ENCODE measurements around the gene COIL.
"Not testable (repeated sequence)": the region's sequence is repeated elsewhere in the genome, so short reads cannot be mapped to it uniquely, and the experiment has no call there.

COIL gene

DNA sequence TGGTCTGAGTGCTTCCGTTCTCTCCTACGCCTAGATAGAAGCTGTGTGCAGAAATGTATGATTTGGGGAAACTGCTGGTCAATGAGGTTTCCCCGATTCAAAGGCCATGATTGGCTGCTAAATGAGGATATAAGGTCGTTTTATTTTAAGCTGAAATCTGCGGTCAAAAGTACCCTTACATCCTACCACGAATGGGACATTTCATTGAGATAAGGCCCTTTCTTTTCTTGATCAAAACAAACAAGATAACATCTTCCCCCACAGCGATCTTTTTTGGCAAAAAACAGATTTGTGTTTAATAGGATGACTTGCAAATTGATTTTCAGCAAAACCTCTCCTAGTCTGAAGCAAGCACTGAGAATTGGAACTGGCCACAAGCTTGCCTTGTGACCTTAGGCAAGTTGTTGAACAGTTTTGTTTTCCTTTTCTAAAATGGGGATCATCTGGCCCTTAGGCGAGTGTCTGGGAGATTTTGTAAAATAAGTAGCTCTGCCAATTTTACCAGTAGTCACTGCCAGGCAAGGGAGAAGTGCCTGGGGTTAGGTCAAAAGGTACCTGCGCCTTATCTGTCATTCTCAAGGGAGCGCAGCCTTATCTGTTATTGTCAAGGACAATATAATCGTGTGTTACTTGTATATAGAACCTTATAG is 17.7 kb upstream of the COIL start:
- peak; percentile 21 for DNase-seq

DNA sequence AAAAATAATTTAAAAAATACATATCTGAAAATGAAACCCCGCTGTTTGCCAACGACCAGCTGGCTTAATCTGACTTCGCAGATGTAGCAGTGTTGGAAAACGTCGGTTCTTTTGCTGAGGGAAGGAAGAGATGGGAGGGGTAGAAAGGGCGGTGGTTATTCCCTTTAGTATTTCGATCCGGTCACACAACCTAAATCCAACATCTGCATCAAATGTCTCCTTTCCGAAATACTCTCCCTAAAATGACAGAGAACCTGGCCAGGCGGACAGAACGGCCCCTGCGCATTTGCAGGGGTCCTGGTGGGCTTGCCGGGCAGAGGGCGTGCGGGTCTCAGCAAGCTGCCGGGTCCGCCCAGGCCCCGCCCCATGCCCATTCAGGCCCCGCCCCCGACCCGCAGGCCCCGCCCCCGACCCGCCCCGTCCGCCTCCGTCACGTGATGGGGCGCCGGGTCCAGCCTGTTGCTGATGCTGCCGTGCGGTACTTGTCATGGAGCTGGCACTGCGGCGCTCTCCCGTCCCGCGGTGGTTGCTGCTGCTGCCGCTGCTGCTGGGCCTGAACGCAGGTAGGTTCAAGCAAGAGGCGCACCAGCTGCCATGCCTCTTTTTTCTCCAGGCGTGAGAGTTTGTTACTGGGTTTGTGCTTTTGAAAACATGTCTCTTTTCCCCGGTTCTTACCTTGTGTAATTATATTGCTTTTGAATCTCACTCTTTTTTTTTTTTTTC is 17.0 kb upstream of the COIL start, which contains the start of gene SCPEP1:
TSS of gene SCPEP1 (plus strand) at position 459 of the 723 bp plus-strand sequence. CDS start at position 488, 29 bp downstream.
- peak; percentile 88 for DNase-seq

DNA sequence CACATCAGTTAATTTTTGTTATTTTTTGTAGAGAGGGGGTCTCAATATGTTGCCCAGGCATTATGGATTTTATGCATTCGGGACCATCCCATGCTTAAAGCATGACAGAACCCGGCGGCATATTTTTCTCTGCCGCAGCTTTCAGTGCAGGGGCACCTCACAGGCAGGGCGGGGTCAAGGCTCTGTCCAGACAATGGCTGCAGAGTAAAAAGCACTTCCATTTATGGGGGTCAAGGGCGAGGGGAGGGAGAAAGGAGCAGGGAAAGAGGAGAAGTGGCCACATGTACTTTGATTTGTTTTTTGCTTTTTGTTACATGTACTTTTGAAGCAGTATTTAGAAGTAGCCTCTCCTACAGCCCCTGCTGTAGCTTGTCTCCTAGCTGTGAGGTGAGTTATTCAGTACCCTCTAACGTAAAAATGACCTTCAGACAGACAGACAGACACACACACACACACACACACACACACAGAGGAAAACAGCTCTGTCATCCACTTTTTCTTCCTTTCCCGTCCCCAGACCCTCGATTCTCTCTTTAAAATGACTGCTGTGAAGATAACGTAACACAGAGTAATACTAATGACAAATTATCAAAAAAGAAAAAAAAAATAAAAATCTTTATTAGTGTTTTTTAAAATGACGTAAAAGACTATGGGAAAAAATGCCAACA is 16.2 kb upstream of the COIL start:
- no peak for DNase-seq

DNA sequence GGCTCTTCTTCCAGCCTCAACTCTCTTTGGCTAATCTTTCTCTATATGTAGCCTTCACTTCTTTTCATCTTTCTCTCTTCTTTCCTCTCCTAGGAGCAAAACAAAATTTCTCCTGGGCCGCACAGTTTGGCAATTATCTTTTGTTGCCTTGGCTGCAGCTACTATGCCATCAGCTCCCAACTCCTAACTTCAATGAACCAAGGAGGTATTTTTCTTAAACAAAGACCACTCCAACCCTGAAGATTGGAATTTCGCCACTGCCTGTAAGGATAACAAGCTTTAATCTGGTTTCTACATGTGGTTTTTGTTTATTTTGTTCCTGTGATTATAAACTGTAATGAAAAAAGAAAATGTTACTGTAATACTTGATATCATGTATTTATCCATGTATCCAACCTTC is 14.8 kb upstream of the COIL start:
- DNase-seq = no peak

DNA sequence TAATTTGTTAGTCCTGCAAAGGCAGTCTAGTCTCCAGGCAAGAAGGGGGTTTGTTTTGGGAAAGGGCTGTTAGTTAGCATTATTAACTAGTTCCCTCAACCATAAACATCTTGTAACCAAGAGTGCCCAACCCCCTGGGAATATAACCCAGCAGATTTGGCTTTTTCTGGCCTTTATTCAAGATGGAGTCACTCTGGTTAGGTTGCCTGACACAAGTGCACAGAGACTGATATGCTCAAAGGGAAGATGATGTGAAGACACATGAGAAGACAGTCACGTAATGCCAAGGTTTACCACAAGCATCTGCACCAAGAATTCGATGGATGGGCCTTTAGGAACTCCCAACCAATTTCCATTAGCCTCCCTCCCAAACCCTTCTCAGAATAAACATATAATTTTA is 13.2 kb upstream of the COIL start:
- no peak for DNase-seq

DNA sequence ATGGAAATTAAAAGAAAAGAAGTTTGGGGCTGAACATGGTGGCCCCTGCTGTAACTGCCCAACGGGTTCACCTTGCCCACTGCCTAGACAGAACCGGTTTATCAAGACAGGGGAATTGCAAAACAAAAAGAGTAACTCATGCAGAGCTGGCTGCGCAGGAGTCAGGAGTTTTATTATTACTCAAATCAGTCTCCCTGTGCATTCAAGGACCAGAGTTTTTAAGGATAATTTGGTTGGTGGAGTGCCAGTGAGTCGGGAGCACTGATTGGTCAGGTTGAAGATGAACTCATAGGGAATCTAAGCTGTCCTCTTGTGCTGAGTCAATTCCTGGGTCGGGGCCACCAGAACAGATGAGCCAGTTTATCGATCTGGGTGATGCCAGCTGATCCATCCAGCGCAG is 12.7 kb upstream of the COIL start:
- no peak for DNase-seq

DNA sequence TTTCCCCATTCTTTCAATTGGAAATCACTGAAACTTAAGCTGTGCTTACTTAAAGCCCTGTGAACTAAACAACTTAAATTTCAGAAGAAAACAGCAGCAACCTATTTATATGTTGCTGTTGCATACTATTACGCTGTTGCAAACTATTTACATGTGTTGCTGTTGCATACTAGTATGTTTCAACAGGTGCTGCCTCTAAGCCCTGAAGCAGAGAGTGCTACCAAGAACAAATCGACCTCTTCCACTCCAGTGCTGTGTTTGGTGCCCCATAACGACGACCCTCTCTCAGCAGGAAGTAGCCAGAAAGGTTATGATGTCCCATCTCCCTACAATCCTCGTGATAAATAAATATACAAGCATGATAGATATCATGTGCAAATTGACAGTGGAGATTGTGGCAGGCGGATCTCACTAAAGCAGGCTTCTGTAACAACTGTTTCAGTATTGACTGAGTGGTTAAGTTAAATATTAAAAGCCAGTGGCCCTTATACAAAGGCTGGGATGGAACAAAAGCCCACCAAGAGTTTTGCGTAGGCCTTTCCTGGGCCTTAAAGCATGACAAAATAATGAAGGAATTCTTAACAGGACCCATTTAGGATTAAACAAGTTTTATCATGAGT is 11.4 kb upstream of the COIL start:
- no peak for DNase-seq

DNA sequence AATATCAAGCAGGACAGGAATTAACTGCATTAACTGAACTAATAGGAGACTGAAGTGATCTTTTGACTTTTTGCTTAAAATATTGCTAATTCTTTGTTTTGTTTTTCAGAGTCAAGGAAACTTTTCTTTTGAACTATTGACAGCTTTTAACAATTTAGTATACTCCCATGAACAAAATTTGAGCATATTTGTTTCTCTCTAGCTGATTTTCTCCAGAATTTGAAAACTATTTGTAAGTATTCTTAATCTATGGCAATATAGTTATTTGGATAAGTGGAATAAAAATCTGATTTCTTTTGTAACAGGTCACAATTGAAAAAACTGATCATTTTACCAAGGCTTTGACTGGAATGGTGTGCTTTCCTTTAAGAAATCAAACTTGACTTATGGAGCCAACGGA is 10.1 kb upstream of the COIL start:
- no peak for DNase-seq

DNA sequence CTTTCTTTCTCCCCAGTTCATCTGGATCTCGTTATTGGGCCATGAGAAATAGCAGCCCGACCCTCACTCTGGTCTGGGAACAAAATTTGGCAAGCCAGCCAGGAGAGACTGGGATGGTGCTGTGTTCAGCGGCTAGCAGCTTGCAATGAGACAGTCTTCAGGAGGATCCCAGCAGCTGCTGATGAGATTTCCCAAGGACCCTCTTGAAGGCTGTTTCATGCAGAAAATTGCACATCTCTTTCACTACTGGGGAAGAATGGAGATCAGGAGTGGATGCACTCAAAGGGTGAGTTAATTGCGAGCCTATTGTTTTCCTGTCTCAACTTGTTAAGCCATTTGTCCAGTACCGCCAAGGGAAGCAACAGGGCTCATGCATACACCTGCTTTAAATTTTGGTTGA is 5.5 kb upstream of the COIL start:
- DNase-seq = no peak

DNA sequence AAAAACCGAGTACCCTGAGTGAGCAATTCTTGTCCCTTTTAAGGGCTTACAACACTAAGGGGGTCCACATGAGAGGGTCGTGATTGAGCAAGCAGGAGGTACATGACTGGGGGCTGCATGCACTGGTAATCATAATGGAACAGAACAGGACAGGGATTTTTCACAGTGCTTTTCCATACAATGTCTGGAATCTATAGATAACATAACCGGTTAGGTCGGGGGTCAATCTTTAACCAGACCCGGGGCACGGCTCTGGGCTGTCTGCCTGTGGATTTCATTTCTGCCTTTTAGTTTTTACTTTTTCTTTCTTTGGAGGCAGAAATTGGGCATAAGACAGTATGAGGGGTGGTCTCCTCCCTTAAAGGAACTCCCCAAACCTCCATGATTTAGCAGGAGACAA is 4.8 kb upstream of the COIL start:
- DNase-seq = not testable (repeated sequence)

DNA sequence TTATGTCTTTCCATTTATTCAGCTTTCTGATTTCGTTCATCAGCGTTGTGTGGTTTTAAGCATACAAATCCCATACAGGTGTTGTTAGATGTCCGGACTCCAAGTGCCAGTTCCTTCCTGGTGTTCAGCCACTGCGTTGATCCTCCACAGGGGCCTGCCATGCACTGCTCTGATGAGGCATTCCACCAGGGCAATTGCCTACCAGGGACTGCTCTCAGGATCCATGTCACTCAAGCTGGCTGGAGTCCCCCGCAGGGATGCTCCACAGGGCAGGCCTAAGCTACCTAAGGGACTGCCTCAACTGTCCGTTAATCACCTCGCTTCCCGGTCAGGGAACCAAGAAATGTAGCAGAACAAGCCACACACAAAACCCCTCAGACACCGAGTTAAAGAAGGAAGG is 4.4 kb upstream of the COIL start:
- DNase-seq = not testable (repeated sequence)

DNA sequence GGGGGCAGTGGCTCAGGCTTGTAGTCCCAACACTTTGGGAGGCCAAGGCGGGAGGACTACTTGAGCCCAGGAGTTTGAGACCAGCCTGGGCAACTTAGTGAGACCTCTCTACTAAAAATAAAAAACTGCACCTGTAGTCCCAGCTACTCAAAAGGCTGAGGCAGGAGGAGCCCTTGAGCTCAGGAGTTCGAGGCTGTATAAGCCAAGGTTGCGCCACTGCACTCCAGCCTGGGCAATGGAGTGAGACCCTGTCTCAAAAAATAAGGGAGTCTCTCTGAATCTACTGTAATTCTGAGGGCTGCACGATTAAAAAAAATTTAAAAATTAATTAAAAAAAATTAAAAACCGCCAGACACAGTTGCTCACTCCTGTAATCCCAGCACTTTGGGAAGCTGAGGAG is 3.9 kb downstream of the COIL start:
- DNase-seq = no peak

DNA sequence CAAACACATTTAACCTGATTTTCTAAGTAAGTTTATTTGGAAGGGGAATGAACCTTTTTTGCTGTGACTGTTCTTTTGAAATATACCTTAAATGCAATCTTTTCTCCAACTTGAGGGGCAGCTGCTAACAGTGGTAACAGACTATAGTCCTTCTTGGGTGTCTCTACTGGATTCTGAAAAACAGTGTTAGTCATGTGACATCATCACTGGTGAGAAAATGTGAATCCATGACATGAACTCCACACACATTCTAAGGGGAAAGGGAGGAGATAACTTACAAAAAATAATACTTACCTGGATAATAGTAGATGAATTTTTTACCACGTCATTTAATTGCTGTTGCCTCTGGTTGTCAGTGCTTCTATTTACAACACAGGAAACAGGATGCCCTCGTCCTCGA is 11.3 kb downstream of the COIL start:
- no peak for DNase-seq

DNA sequence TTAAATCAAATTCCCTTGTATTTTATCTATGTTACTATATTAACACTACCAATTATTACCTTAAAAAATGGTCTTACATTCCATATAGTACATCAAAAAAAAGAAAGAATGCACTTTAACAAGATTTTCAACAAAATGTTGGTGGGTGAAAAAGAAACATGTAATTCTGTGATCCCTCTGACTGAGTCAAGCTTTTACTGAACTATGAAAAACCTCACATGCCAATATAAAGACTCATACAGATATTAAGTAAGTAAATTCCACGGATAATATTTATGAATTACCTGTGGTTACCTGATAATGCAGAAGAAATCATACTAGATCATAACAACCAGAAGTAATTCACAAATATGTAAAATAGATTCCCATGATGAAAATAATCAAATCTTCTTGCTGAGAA is 12.4 kb downstream of the COIL start:
- DNase-seq = no peak

DNA sequence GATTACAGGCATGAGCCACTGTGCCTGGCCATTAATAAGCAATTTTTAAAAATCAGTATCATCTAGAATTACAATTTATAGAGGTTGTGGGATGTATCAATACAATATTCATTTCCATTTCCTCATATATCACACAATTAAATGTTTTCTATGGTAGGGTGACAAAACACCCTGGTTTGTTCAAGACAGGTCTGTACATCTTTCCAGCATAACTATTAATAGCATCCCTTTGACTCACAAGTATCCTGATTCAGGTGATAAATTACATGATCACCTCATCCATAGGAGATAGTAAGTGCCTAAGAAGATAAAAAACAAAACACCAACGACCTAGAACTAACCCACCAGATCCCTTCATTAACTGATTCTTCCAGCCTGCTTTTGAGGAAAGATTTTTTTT is 13.1 kb downstream of the COIL start:
- DNase-seq = no peak

DNA sequence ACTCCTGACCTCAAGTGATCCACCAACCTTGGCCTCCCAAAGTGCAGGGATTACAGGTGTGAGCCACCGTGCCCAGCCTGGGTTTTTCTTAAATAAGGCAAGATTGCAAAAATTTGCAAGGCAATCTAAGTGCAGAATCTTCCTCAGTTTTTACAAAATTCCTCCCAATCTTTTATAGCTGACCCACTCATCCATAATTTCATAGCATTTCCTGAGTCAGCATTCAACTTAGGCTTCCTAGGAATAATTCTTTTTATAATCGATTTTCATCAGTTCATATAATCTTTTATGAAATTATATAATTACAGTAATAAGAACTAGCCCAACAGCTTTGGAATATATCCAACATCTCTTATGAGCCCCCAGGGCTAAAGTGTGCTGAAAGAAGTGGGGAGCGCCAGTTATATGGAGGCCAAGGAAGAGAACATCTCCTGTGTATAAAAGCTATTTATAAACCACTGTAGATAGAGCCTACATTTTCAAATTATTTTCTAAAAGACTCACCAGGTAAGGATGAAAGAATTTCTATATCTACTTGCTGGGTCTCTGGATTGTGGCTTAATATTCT is 14.8 kb downstream of the COIL start:
- DNase-seq = no peak

DNA sequence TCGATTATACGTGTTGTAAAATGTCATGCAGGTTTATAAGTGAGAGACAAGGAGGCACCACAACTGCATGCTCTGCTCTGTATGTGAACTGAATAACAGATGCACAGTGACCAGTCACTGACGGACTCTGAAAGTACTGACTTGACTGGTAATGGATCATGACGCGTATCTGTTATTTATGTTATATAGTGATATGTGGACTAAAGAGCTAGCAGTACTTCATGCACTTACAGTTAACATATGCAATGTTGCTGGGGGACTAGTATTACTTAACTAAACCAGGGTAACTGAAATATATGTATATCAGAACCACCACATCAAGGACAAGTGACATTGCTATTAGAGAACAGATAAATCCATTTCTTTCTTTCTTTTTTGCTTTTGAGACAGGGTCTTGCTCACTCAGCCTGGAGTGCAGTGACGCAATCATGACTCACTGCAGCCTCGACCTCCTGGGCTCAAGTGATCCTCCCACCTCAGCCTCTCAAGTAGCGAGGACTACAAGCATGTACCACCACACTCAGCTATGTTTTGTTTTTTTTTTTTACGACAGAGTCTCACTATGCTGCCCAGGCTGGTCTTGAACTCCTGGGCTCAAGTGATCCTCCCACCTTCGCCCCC is 17.2 kb downstream of the COIL start:
- no peak for DNase-seq

DNA sequence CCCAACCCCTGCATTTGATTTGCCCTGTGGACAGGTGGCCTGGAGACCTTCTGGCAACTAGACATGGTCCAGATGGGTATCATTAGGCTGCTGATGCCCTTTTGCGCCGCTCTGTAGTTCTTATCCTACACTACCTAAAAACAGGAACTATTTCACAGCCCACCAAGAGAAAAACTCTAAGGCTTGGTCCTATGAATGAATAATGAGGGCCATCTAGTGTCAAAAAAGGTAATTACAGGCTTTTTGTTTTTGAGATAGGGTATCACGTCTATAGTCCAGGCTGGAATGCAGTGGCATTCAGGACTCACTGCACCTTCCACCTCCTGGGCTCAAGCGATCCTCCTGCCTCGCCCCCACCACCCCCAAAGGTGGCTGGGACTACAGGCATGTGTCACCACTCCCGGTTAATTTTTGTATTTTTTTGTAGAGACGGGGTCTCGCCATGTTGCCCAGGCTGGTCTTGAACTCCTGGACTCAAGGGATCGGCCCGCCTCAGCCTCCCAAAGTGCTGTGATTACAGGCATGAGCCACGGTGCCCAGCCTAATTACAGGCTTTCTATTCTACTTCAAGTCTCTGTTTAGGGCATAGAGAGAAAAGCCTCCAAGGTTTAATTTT is 20.9 kb downstream of the COIL start:
- peak; percentile 74 for DNase-seq

DNA sequence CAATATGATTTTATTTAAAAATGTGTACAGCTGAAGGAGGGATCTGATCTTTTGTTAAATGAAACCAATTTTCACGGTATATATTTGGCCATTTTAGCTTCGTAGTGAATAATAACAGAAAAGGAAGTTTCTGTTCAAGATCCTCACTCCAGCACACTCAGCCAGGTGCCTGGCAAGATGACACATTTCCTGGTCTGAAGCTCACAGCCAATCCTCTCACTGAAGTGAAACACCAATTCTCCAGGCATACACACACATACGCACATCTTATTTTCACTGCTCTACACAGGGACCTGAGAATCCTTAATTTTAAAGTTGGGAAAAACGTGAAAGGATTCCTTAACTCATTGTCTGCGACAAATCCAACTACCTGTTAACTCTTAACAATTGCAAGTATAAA is 22.6 kb downstream of the COIL start:
- DNase-seq = not testable (repeated sequence)

DNA sequence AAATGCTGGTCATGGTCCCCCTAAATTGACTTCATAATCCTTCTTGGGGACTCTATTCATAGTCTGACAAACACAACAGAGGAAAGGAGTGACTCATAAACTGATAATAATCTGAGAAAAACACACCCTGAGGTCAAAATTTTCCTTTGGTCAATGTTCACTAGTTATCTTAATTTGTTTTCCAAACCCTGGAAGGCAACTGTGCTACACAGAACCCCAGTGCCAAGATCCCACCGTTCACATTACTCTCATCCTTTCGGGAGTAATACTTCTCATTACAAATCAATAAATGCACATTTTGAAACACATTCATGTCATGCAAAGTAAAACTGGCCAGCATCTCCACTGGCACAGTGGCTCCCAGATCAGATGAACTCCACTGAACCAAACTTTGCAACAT is 23.2 kb downstream of the COIL start:
- no peak for DNase-seq

DNA sequence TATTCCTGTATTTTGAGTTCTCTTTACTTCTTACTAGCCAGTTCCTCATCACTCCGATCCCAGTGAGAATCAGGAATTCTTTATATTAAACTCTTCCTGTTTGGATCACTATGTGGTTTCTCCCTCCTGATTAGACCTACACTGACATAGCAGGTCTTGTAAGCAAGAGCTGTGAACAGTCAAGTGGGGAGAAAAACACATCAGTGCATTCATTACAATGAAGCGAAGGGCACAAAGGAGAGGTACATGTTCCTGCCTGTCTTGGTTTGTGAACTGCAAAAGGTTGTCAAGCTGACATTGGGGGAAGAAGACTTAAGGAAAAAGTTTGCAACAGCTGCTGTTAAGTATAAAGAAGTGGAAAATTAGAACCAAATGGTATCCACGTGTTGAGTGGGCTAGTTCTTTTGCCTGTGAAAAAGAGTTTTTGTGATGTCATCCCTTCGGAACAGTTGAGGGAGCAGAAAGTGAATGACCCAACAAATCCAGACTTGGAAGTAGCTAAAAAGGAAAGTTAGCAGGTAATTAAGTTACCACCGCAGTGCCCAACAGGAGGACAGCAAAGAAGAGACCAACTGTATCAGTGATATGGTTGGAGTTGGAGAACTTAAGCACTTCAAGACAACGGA is 24.0 kb downstream of the COIL start:
- no peak for DNase-seq

DNA sequence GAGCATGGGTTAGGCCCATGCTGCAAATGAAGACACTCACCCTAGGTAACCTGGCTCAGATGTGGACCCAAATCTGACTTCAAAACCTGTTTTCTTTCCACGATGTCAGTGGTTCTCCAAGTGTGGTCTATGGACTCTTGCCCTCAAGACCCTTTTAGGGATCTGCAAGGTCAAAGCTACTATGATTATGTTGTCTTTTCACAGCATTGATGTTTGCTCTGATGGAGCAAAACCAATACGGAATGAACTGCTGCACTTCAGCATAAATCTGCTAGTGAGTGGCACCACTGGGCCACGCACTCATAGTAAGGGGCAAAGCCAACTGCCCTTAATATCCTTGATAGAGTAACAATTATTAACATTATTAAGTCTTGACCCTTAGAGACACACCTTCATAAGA is 25.4 kb downstream of the COIL start:
- DNase-seq = no peak
